Putamen (tissue), 1 donor: ENCODE results near the gene C5.
A peak's percentile ranks its signal among the peaks of the same experiment; 100 is the strongest.

ENCODE experiments used
- DNase-seq: peaks from one replicate; pipeline ENCODE4 v3.0.0-alpha.2; 2016; ENCODE audit warnings: low spot score

C5 gene

GRCh38 chr9:120941046-120941770, 108.9 kb downstream of the C5 start:
- no peak for DNase-seq

GRCh38 chr9:120940573-120940972, 109.5 kb downstream of the C5 start:
- no peak for DNase-seq

GRCh38 chr9:120938851-120939250, 111.2 kb downstream of the C5 start:
- no peak for DNase-seq

- DNase-seq, result no peak
Measured at GRCh38 chr9:120937596-120937995, 112.5 kb downstream of the C5 start.

- DNase-seq, result no peak
Measured at GRCh38 chr9:120937127-120937526, 112.9 kb downstream of the C5 start.

- DNase-seq, result no peak
Measured at GRCh38 chr9:120936764-120937122, 113.3 kb downstream of the C5 start.

GRCh38 chr9:120936011-120936763, 113.9 kb downstream of the C5 start:
- peak; percentile 84 for DNase-seq

- peak; percentile 84 for DNase-seq
Measured at GRCh38 chr9:120935383-120935857, 114.7 kb downstream of the C5 start.

- no peak for DNase-seq
Measured at GRCh38 chr9:120934281-120934680, 115.8 kb downstream of the C5 start.

GRCh38 chr9:120933310-120934055, 116.6 kb downstream of the C5 start:
- no peak for DNase-seq

GRCh38 chr9:120932086-120932823, 117.8 kb downstream of the C5 start:
- DNase-seq, result no peak

GRCh38 chr9:120931231-120932085, 118.6 kb downstream of the C5 start:
- no peak for DNase-seq

- DNase-seq, result no peak
Measured at GRCh38 chr9:120929229-120929791, 120.8 kb downstream of the C5 start.

- DNase-seq, result peak; percentile 59
Measured at GRCh38 chr9:120928483-120929228, 121.4 kb downstream of the C5 start.

- no peak for DNase-seq
Measured at GRCh38 chr9:120928015-120928482, 122.0 kb downstream of the C5 start.

GRCh38 chr9:120927269-120928014, 122.6 kb downstream of the C5 start:
- DNase-seq, result no peak

- DNase-seq, result no peak
Measured at GRCh38 chr9:120926397-120926928, 123.6 kb downstream of the C5 start, which contains the start of gene TRAF1. TRAF1 (minus strand) TSS chr9:120926796; CDS start chr9:120926075, 721 bp downstream.

- DNase-seq, result no peak
Measured at GRCh38 chr9:120925535-120926396, 124.3 kb downstream of the C5 start.
